ENCODE measurements around the gene SNRK. TPM values are rescaled to one million over a fixed set of nuclear protein-coding genes. Genes with fewer than 3 reads are reported as not detected.

Gene SNRK
- total RNA-seq, 2 experiments from 2014 or later = 215 to 217 TPM

GRCh38 chr3:43334976-43335375 is 48.6 kb downstream of the SNRK start:
- no peaks in the 10 kb centered on the region for H3K27me3 Mint-ChIP-seq
- DNase-seq (no peak), ATAC-seq (ENCODE audit: poor library complexity) (no peak)
- no peak for TF ChIP-seq CTCF (IDR thresholded peaks at IDR 0.05)
- Histone ChIP-seq H3K36me3 (ENCODE audit: insufficient read depth, low read length) (peaks cover 73% of the 10 kb centered on the region), H3K9me3 (ENCODE audit: control insufficient read depth in 1 of 2, insufficient read depth in 1 of 2, low read length in 2 of 2) (peaks cover 33 to 34% of the 10 kb centered on the region in 2 experiments), H3K4me1 (ENCODE audit: insufficient read depth, low read length) (peaks cover 3% of the 10 kb centered on the region), H3K27ac (ENCODE audit: low read depth in 1 of 2, low read length in 2 of 2) (no peak overlapping the region), H3K4me3 (ENCODE audit: low read length) (no peak overlapping the region), H3K27me3 (ENCODE audit: control insufficient read depth in 1 of 2, insufficient read depth in 2 of 2, low read length in 2 of 2) (no peaks in the 10 kb centered on the region)
- H3K4me3 Mint-ChIP-seq = no peak overlapping the region
- H3K36me3 Mint-ChIP-seq (ENCODE audit: low read depth) = peaks cover 98% of the 10 kb centered on the region
- ChIA-PET CTCF (interaction anchor here (0.7 to 1.5 kb wide), 3 partner anchors 11 to 172 kb away, joined by 3 to 6 read pairs (median 4); no protein-coding TSS in a partner anchor), POLR2A (interaction anchor here (0.6 to 1.6 kb wide), 2 partner anchors 10 to 18 kb away, joined by 3 to 6 read pairs; no protein-coding TSS in a partner anchor)
- H3K9me3 Mint-ChIP-seq = peaks cover 8% of the 10 kb centered on the region
- H3K4me1 Mint-ChIP-seq (ENCODE audit: low read depth) = peaks cover 38% of the 10 kb centered on the region
- intact Hi-C loops (cut with DNase I, micrococcal nuclease) = no loop called here
- H3K27ac Mint-ChIP-seq = no peak overlapping the region

GRCh38 chr3:43335799-43336198 is 49.5 kb downstream of the SNRK start:
- peaks cover 99% of the 10 kb centered on the region for H3K36me3 Mint-ChIP-seq (ENCODE audit: low read depth)
- Histone ChIP-seq H3K4me3 (ENCODE audit: low read length) (no peak overlapping the region), H3K4me1 (ENCODE audit: insufficient read depth, low read length) (no peaks in the 10 kb centered on the region), H3K27me3 (ENCODE audit: control insufficient read depth in 1 of 2, insufficient read depth in 2 of 2, low read length in 2 of 2) (no peaks in the 10 kb centered on the region), H3K36me3 (ENCODE audit: insufficient read depth, low read length) (peaks cover 82% of the 10 kb centered on the region), H3K27ac (ENCODE audit: low read depth in 1 of 2, low read length in 2 of 2) (no peak overlapping the region), H3K9me3 (ENCODE audit: control insufficient read depth in 1 of 2, insufficient read depth in 1 of 2, low read length in 2 of 2) (peaks cover 33 to 34% of the 10 kb centered on the region in 2 experiments)
- ChIA-PET POLR2A (interaction anchor here (1.7 kb wide), 1 partner anchor 11 kb away, joined by 5 read pairs; no protein-coding TSS in a partner anchor), CTCF (interaction anchor here (1.2 kb wide), 1 partner anchor 11 kb away, joined by 4 read pairs; no protein-coding TSS in a partner anchor)
- H3K27ac Mint-ChIP-seq = no peak overlapping the region
- intact Hi-C loops (cut with DNase I, micrococcal nuclease) = no loop called here
- H3K27me3 Mint-ChIP-seq = no peaks in the 10 kb centered on the region
- DNase-seq = no peak
- no peak for TF ChIP-seq CTCF (IDR thresholded peaks at IDR 0.05)
- no peak for ATAC-seq (ENCODE audit: poor library complexity)
- no peak overlapping the region for H3K4me3 Mint-ChIP-seq
- peaks cover 8% of the 10 kb centered on the region for H3K9me3 Mint-ChIP-seq
- H3K4me1 Mint-ChIP-seq (ENCODE audit: low read depth) = peaks cover 37% of the 10 kb centered on the region

- peak in 1 of 14 experiments; percentile 25 for DNase-seq
- peaks cover 14% of the 10 kb centered on the region for H3K4me1 ChIP-seq (ENCODE audit: insufficient read depth, low read length)
- peaks cover 91% of the 10 kb centered on the region for H3K36me3 ChIP-seq (ENCODE audit: insufficient read depth, low read length)
- no peaks in the 10 kb centered on the region for H3K27me3 Mint-ChIP-seq
- H3K9me3 Mint-ChIP-seq = peaks cover 8% of the 10 kb centered on the region
- no peak overlapping the region for H3K27ac Mint-ChIP-seq
- peaks cover 100% of the 10 kb centered on the region for H3K36me3 Mint-ChIP-seq (ENCODE audit: low read depth)
- no peak for ATAC-seq (ENCODE audit: poor library complexity)
- no peak for TF ChIP-seq CTCF (IDR thresholded peaks at IDR 0.05)
- no peak overlapping the region for H3K4me3 ChIP-seq (ENCODE audit: low read length)
- H3K4me3 Mint-ChIP-seq = no peak overlapping the region
- H3K27me3 ChIP-seq (ENCODE audit: control insufficient read depth in 1 of 2, insufficient read depth in 2 of 2, low read length in 2 of 2) = no peaks in the 10 kb centered on the region
- H3K27ac ChIP-seq (ENCODE audit: low read depth in 1 of 2, low read length in 2 of 2) = no peak overlapping the region
- ChIA-PET POLR2A (interaction anchor here (1.0 kb wide), 2 partner anchors 9 to 10 kb away, joined by 3 read pairs; no protein-coding TSS in a partner anchor), CTCF (interaction anchor here (0.9 to 1.6 kb wide), 3 partner anchors 11 to 27 kb away, joined by 3 read pairs; no protein-coding TSS in a partner anchor)
- peaks cover 33 to 34% of the 10 kb centered on the region in 2 experiments for H3K9me3 ChIP-seq (ENCODE audit: control insufficient read depth in 1 of 2, insufficient read depth in 1 of 2, low read length in 2 of 2)
- peaks cover 35% of the 10 kb centered on the region for H3K4me1 Mint-ChIP-seq (ENCODE audit: low read depth)
- intact Hi-C loops (cut with DNase I, micrococcal nuclease) = no loop called here
These were observed 52.0 kb downstream of the SNRK start for GRCh38 chr3:43338295-43338694.

All from CD4-positive, alpha-beta T cell (primary cell).